ENCODE results near the gene ALK. TPM values are rescaled to one million over a fixed set of nuclear protein-coding genes. Genes with fewer than 3 reads are reported as not detected.

ALK gene
- total RNA-seq, 2 donors from 2014 or later = 0.25 TPM; not detected in 1

DNA sequence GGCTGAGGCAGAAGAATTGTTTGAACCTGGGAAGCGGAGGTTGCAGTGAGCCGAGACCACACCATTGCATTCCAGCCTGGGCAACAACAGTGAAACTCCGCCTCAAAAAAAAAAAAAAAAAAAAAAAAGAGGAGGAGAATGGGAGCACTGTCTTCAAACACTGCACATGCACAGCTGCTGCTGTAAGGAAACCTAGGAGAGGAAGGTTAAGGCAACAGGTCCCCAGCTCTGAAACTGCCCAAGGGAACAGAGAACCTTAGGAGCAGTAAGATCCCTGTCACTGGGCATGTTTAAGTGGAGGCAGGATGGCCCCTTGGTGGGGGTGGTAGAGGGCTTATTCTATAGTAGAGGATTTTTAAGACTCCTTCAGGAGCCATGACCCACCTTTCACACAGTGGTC is 695.0 kb downstream of the ALK start:
- no peaks in the 10 kb centered on the region for H3K36me3 Mint-ChIP-seq (ENCODE audit: insufficient read depth in 2 of 2)
- no peak overlapping the region for H3K27ac Mint-ChIP-seq
- DNase-seq (no peak), ATAC-seq (replicated peaks in 1 of 2) (no peak)
- no peaks in the 10 kb centered on the region for H3K4me1 Mint-ChIP-seq (ENCODE audit: low read depth)
- no peak overlapping the region for H3K4me3 Mint-ChIP-seq
- peaks cover 15% of the 10 kb centered on the region for H3K27me3 Mint-ChIP-seq (ENCODE audit: low read depth)
- H3K9me3 Mint-ChIP-seq = no peaks in the 10 kb centered on the region

DNA sequence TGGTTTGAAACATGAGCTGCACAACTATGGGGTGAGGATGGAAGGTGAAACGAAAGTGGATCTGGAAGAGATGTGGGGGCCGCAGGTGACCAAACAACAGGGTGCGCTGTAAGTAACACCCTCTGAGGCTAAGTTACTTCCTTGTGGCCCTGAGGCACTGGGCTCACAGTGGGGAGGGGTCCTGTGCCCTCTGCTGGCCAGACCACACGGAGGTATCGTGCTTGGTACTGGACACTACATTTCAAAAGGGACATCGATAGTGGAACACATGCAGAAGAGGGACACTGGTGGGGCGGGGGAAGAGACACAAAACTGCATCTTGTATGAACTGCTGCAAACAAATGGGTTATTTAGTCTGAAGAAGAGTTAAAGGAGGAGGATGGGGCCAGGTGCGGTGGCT is 695.6 kb downstream of the ALK start:
- DNase-seq (no peak), ATAC-seq (replicated peaks in 1 of 2) (no peak)
- no peak overlapping the region for H3K27ac Mint-ChIP-seq
- H3K27me3 Mint-ChIP-seq (ENCODE audit: low read depth) = peaks cover 15% of the 10 kb centered on the region
- H3K36me3 Mint-ChIP-seq (ENCODE audit: insufficient read depth in 2 of 2) = no peaks in the 10 kb centered on the region
- H3K4me3 Mint-ChIP-seq = no peak overlapping the region
- no peaks in the 10 kb centered on the region for H3K4me1 Mint-ChIP-seq (ENCODE audit: low read depth)
- no peaks in the 10 kb centered on the region for H3K9me3 Mint-ChIP-seq

DNA sequence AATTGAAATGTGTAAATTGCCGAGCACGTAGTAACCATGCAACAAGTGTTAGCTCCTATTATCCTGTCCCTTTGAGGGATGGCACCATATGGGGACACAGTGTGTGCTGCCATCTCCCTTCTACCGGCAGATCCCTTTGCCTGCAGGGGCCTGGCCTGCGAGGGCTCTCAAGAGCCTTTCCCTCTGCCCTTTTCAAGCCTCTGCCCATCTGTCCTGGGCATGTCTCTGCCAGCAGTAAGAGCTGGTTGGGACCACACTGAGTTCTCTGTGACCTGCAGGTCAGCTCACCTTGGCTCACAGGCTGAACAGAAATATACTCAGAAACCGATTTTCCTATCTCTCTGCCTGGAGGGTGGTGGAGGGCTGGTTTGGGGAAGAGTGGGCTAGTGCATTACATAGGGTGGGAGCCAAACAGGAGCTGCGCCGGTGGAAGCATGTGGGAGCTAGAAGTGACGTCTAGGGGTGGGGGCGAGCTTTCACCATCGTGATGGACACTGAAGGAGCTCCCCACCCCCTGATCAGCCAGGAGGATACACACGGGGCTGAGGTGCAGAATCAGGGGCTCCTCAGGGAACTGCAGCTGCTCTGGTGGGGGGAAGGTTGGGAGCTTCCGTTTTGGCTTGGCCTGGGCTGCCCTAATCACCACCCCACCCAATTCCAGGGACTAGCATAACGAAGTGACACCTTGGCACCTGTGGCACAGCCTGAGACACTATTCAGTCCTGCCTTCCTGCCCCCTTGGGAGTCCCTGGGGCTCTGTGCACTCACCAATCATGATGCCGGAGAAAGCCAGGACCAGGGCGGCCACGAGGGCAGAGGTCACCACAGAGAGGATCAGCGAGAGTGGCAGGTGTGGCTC is 696.5 kb downstream of the ALK start:
- H3K27me3 Mint-ChIP-seq (ENCODE audit: low read depth) = peaks cover 8% of the 10 kb centered on the region
- no peaks in the 10 kb centered on the region for H3K4me1 Mint-ChIP-seq (ENCODE audit: low read depth)
- H3K9me3 Mint-ChIP-seq = no peaks in the 10 kb centered on the region
- ATAC-seq (replicated peaks in 1 of 2) (no peak), DNase-seq (no peak)
- no peaks in the 10 kb centered on the region for H3K36me3 Mint-ChIP-seq (ENCODE audit: insufficient read depth in 2 of 2)
- H3K4me3 Mint-ChIP-seq = no peak overlapping the region
- H3K27ac Mint-ChIP-seq = no peak overlapping the region

DNA sequence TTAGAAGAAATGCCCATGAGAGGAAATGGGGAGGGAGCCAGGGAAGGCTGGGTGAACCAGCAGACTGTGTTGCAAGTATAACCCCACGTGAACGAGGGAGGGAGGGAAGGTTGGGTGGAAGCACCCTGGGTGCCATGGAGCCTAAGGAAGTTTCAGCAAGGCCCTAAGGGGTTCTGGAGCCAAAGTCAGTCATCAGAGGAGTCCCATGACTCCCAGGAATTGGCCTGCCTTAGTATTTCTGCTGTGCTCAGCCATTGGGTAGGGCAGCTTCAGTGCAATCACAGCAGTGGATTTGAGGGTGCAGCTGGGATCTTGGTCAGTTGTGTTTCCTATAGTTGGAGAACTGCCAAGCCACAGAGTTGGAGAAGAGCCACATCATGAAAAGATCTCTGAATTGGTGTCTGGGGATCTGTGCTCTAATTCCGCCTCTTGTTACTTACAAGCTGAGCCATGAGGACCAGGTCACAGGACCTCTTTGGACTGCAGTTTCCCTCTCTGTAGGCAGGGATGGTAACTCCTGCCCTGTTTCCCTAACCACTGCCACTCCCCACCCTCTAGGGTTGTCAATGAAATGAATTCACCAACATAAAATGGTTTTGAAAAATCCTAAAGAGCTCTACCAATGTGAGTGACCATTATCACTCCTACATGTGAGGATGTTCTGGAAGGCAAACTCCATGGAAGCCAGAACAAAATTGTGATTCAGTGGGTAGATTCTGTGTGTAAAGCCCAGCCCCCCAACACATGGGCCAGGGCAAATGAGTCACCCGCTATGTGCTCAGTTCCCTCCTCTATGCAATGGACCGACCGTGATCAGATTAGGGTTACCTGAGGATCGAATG is 697.3 kb downstream of the ALK start:
- Mint-ChIP-seq H3K27me3 (ENCODE audit: low read depth) (peaks cover 8% of the 10 kb centered on the region), H3K4me3 (no peak overlapping the region), H3K4me1 (ENCODE audit: low read depth) (no peaks in the 10 kb centered on the region), H3K27ac (no peak overlapping the region), H3K36me3 (ENCODE audit: insufficient read depth in 2 of 2) (no peaks in the 10 kb centered on the region), H3K9me3 (no peaks in the 10 kb centered on the region)
- DNase-seq (no peak), ATAC-seq (replicated peaks in 1 of 2) (no peak)

DNA sequence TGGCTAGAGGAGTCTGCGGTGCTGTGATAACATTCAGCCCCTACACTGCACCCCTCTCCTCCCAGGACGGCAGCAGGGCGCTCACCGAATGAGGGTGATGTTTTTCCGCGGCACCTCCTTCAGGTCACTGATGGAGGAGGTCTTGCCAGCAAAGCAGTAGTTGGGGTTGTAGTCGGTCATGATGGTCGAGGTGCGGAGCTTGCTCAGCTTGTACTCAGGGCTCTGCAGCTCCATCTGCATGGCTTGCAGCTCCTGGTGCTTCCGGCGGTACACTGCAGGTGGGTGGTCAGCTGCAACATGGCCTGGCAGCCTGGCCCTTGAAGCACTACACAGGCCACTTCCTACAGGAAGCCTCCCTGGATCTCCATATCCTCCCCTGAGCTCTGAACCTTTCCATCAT is 698.1 kb downstream of the ALK start:
- Mint-ChIP-seq H3K27ac (no peak overlapping the region), H3K4me1 (ENCODE audit: low read depth) (no peaks in the 10 kb centered on the region), H3K27me3 (ENCODE audit: low read depth) (peaks cover 8% of the 10 kb centered on the region), H3K36me3 (ENCODE audit: insufficient read depth in 2 of 2) (no peaks in the 10 kb centered on the region), H3K4me3 (no peak overlapping the region), H3K9me3 (no peaks in the 10 kb centered on the region)
- DNase-seq = no peak
- no peak for ATAC-seq (replicated peaks in 1 of 2)

DNA sequence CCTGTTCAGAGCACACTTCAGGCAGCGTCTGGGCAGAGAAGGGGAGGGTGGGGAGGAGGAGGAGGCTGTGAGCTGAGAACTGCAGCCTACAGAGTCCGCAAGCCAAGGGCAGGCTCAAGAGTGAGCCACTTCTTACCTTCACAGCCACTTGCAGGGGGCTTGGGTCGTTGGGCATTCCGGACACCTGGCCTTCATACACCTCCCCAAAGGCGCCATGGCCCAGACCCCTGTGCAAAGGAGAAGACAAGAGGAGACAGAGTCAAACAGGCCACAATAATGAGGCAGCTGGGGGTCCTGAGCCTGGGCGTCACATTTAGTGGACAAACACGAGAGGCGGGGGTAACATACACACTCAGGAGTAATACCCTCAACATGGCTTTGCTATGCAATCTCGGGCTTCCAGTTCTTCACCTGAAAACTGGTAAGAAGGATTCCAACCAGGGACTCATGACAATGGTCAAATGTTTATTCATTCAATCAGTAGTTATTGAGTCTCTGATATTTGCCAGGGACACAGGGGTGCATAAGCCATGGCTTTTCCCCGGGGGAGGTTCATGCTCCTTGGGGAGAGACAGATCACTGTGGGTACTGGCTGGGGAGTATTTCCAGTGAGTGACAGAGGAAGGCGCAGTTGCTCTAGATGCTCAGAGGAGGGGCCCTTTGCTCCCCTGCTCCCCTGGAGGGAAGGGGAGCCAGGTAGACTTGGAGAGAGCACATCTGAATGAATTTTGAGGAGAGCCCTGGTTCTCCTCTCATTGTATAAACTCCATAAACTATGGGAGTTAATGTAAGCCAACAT is 698.8 kb downstream of the ALK start:
- peaks cover 8% of the 10 kb centered on the region for H3K27me3 Mint-ChIP-seq (ENCODE audit: low read depth)
- DNase-seq = no peak
- no peak overlapping the region for H3K27ac Mint-ChIP-seq
- no peak overlapping the region for H3K4me3 Mint-ChIP-seq
- H3K36me3 Mint-ChIP-seq (ENCODE audit: insufficient read depth in 2 of 2) = no peaks in the 10 kb centered on the region
- ATAC-seq (replicated peaks in 1 of 2) = no peak
- no peaks in the 10 kb centered on the region for H3K9me3 Mint-ChIP-seq
- no peaks in the 10 kb centered on the region for H3K4me1 Mint-ChIP-seq (ENCODE audit: low read depth)

DNA sequence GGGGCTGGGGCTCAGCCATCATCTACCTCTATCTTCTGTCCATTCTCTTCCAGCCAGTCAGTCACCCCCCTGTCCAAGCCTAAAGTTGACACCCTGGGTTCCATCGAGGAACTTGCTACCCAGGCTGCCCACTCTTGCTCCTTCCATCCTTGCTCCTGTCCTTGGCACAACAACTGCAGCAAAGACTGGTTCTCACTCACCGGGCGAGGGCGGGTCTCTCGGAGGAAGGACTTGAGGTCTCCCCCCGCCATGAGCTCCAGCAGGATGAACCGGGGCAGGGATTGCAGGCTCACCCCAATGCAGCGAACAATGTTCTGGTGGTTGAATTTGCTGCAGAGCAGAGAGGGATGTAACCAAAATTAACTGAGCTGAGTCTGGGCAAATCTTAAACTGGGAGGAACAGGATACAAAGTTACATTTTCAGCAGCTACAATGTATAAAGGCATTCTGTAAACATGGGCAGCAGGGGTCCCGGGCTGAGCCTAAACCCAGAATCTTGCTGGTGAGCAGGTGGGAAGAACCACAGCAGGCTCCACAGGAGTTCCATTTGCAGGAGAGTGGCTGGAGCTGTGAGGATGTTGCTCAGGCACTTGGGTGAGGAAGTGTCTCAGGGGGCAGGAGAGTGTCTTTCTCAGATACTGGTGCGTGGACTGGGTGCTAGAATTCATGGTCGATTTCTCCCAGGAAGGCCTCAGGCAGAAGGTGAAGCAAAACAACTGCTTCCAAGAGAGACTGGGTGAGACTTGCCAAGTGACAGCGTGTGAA is 700.7 kb downstream of the ALK start:
- Mint-ChIP-seq H3K4me1 (ENCODE audit: low read depth) (no peaks in the 10 kb centered on the region), H3K27me3 (ENCODE audit: low read depth) (no peaks in the 10 kb centered on the region), H3K9me3 (no peaks in the 10 kb centered on the region), H3K36me3 (ENCODE audit: insufficient read depth in 2 of 2) (no peaks in the 10 kb centered on the region), H3K4me3 (no peak overlapping the region), H3K27ac (no peak overlapping the region)
- DNase-seq = no peak
- ATAC-seq (replicated peaks in 1 of 2) = no peak

DNA sequence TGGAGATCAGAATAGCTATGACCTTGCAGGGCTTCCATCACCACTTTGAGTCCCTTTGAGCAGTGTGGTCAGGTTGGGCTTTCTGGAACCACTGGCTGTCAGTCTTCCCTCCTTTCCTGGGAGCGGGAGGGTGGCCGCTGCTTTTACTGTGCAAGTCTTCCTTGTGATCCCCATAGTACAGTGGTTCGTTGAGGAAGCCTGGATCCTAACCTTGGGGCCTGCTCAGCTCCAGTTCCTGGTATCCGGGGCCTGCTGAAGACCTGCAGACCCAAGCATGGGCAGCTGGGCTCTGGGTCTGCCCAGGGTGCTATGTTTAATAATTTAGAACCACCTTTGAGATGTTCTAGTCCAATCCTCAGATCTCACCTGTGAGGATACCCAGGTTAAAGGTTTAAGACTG is 702.0 kb downstream of the ALK start:
- H3K27ac Mint-ChIP-seq = no peak overlapping the region
- no peaks in the 10 kb centered on the region for H3K4me1 Mint-ChIP-seq (ENCODE audit: low read depth)
- no peaks in the 10 kb centered on the region for H3K36me3 Mint-ChIP-seq (ENCODE audit: insufficient read depth in 2 of 2)
- H3K27me3 Mint-ChIP-seq (ENCODE audit: low read depth) = no peaks in the 10 kb centered on the region
- H3K9me3 Mint-ChIP-seq = no peaks in the 10 kb centered on the region
- ATAC-seq (replicated peaks in 1 of 2) (no peak), DNase-seq (no peak)
- H3K4me3 Mint-ChIP-seq = no peak overlapping the region

DNA sequence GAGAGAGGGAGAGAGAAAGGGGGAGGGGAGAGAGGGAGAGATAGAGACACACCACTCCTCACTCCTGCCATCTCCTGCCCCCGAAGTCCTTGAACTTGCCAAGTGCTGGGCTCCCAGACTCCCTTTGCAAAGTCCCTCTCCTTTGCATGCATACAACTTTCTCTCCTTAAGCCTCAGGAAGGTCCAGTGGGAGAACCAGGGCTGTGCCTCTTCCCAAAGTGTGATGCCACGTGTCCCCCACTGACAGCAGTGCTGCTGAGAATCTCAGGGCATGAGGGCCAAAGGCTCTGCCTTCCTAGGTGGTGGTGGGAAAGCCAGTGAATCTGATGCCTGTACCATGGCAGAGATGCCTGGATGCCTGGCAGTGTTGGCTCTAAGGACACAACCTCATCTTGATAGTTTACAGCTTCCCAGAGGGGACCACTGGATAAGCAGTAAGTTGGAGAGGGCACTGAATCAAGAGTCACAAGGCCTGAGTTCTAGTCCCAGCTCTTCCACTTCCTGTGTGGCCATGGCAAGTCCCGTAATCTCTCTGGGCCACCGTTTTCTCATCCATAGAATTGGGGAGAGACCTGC is 702.7 kb downstream of the ALK start:
- no peaks in the 10 kb centered on the region for H3K36me3 Mint-ChIP-seq (ENCODE audit: insufficient read depth in 2 of 2)
- no peaks in the 10 kb centered on the region for H3K27me3 Mint-ChIP-seq (ENCODE audit: low read depth)
- DNase-seq (no peak), ATAC-seq (replicated peaks in 1 of 2) (no peak)
- H3K4me1 Mint-ChIP-seq (ENCODE audit: low read depth) = peaks cover 3% of the 10 kb centered on the region
- no peaks in the 10 kb centered on the region for H3K9me3 Mint-ChIP-seq
- H3K27ac Mint-ChIP-seq = no peak overlapping the region
- H3K4me3 Mint-ChIP-seq = no peak overlapping the region

DNA sequence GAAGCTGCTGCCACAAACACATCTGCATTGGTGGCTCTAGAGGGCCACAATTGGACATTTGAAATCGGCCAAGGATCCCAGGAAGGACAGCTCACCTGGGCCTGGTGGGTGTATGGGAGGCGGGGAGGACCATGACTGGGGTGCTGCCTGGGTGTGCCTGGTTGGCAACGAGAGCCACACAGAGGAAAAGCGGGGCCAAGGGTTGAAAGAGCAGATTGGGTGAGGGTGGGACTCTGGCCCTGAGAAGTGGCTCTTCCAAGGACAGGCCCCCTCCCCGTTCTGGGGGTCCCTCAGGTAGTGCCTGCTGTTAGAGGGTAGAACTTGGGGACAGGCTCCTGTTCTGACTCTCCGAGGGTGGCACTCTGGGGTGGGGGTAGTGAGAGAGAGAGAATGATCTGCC is 703.3 kb downstream of the ALK start:
- Mint-ChIP-seq H3K9me3 (no peaks in the 10 kb centered on the region), H3K27ac (no peak overlapping the region), H3K4me1 (ENCODE audit: low read depth) (peaks cover 6% of the 10 kb centered on the region), H3K36me3 (ENCODE audit: insufficient read depth in 2 of 2) (no peaks in the 10 kb centered on the region), H3K4me3 (no peak overlapping the region), H3K27me3 (ENCODE audit: low read depth) (no peaks in the 10 kb centered on the region)
- DNase-seq (no peak), ATAC-seq (replicated peaks in 1 of 2) (no peak)

DNA sequence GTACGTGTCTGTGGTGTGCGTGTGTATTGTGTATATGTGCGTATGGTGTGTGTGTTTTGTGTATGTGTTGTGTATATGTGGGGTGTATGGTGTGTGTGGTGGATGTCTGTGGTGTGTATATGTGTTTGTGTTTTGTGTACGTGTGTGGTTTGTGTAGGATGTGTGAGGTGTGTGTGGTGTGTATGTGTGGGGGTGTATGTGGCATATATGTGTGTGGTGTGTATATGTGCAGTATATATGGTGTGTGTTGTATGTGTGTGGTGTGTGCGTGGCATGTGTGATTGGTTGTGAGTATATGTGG is 704.8 kb downstream of the ALK start:
- Mint-ChIP-seq H3K4me1 (ENCODE audit: low read depth) (peaks cover 6% of the 10 kb centered on the region), H3K27me3 (ENCODE audit: low read depth) (no peaks in the 10 kb centered on the region), H3K4me3 (no peak overlapping the region), H3K36me3 (ENCODE audit: insufficient read depth in 2 of 2) (no peaks in the 10 kb centered on the region), H3K9me3 (no peaks in the 10 kb centered on the region), H3K27ac (no peak overlapping the region)
- ATAC-seq (replicated peaks in 1 of 2) (no peak), DNase-seq (no peak)

DNA sequence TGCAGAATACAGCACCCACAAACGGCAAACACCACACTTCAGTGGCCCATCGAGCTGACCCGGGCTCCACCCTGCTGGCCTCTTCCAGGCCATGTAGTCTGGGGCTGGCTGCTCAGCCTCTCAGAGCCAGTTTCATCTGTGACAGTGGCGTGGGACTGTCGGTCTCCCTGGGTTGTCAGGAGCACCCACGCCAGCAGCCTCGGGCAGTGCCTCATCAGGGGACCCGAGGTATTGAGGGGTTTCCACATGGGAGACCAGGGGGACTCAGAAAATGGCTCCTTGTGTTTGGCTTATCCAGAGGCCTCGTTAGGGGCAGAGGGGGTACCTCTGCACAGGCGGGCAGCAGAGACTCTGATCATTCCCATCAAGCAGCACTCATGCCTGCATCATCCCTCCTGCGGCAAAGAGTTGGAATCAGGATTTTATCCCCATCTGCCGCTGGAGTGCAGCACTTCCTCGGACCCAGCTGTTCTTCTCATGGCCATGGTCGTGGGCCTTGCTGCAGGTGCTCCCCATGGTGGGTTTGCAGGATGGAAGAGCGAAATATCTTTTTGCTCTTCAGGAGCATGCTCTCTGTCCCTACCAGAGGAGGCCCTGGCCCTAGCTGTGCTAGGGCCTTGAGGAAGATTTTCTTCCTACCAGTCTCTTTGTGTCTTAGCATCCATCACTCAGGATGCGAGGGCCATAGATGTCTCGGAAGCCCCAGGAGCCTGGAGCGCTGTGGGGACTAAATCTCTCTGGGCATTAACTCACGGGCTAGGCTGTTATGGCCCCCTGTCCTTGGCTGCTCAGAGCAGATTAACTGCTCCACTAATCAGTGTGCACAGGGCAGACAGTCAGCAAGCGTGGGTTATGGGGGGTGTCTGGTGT is 705.4 kb downstream of the ALK start:
- H3K36me3 Mint-ChIP-seq (ENCODE audit: insufficient read depth in 2 of 2) = no peaks in the 10 kb centered on the region
- no peak overlapping the region for H3K4me3 Mint-ChIP-seq
- no peaks in the 10 kb centered on the region for H3K9me3 Mint-ChIP-seq
- H3K4me1 Mint-ChIP-seq (ENCODE audit: low read depth) = peaks cover 6% of the 10 kb centered on the region
- H3K27me3 Mint-ChIP-seq (ENCODE audit: low read depth) = no peaks in the 10 kb centered on the region
- no peak overlapping the region for H3K27ac Mint-ChIP-seq
- DNase-seq (no peak), ATAC-seq (replicated peaks in 1 of 2) (no peak)
